ENCODE measurements around the gene SPSB1.

SPSB1 gene

DNA sequence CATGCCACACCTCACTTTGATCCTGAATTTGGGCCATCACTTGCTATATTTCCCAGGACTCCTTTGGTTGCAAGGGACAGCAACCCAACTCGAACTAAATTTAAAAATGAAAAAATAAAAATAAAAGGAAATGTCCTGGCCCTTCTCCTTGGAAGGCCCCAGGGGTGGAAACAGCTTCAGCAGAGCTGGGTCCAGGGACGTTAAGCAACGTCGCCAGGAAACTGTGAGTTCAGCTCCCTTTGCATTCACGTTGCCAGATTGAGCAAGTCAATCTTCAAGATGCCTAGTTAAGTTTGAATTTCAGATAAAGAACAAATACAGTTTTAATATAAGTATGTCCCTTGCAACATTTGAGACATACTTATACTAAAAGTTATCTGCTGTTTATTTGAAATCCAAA, 14.6 kb upstream of the SPSB1 start:
- H3K9me3 ChIP-seq (replicated peaks in 1 of 11), result peaks cover 0 to 8% (median 7%) of the 10 kb centered on the region in 11 experiments; a peak in 12 of 22 replicates
- TF ChIP-seq Cebpa-rat (IDR thresholded peaks at IDR 0.05), result no peak
- no peak overlapping the region for H3K9ac ChIP-seq
- H4K20me1 ChIP-seq, result no peaks in the 10 kb centered on the region
- H3K27me3 ChIP-seq, result no peaks in the 10 kb centered on the region; a peak in 2 of 22 replicates
- peak overlapping the region in 8 of 11 experiments; percentile 66 to 88 (median 80); a peak in 6 of 22 replicates for H3K4me2 ChIP-seq
- H3K4me1 ChIP-seq, result peaks cover 69 to 85% (median 72%) of the 10 kb centered on the region in 10 experiments
- no peak overlapping the region for H3K27ac ChIP-seq
- no peaks in the 10 kb centered on the region for H3K36me3 ChIP-seq
- no peak overlapping the region for H3K4me3 ChIP-seq

DNA sequence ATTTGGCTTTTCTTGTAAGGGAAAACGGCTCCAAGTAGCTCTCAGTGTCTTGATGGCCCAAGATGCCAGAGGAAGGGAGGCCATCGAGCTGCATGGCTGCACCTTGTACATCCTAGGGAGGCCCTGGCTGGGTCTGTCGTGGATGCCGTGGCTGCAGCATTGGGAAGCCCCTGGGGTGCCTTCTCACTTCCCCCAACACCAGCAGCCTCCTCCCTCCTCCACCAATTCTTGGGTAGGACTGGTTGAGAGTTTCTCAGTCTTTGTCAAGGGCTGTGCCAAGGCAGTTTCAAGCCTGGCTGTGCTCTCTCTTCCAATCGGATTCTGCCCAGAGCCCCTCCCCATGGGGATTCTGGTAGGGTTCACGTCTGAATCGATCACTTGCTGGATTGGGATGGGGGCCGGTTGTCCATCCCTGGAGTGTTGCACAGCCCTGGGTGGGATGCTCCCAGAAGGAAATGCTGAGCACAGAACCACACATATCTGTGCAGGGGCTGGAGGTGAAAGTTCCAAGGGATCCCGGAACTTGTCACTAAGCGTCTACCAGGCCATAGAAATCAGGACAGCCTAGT, 14.0 kb upstream of the SPSB1 start:
- peak overlapping the region in 6 of 11 experiments; percentile 25 to 66 (median 34); a peak in 6 of 22 replicates for H3K27ac ChIP-seq
- peaks cover 0 to 12% (median 8%) of the 10 kb centered on the region in 11 experiments; a peak in 12 of 22 replicates for H3K9me3 ChIP-seq (replicated peaks in 1 of 11)
- no peaks in the 10 kb centered on the region for H4K20me1 ChIP-seq
- H3K4me2 ChIP-seq, result peak overlapping the region; percentile 66 to 88 (median 80)
- no peak overlapping the region for H3K4me3 ChIP-seq
- H3K27me3 ChIP-seq, result no peaks in the 10 kb centered on the region; a peak in 2 of 22 replicates
- peak overlapping the region in 4 of 11 experiments; percentile 13 to 50 (median 20); a peak in 3 of 22 replicates for H3K9ac ChIP-seq
- H3K4me1 ChIP-seq, result peaks cover 72 to 88% (median 77%) of the 10 kb centered on the region in 10 experiments
- no peaks in the 10 kb centered on the region for H3K36me3 ChIP-seq
- no peak for TF ChIP-seq Cebpa-rat (IDR thresholded peaks at IDR 0.05)

GRCh38 chr1:9279172-9279840, 13.4 kb upstream of the SPSB1 start:
- Histone ChIP-seq H3K9ac (peak overlapping the region in 6 of 11 experiments; percentile 13 to 50 (median 29); a peak in 8 of 22 replicates), H3K4me3 (no peak overlapping the region)

DNA sequence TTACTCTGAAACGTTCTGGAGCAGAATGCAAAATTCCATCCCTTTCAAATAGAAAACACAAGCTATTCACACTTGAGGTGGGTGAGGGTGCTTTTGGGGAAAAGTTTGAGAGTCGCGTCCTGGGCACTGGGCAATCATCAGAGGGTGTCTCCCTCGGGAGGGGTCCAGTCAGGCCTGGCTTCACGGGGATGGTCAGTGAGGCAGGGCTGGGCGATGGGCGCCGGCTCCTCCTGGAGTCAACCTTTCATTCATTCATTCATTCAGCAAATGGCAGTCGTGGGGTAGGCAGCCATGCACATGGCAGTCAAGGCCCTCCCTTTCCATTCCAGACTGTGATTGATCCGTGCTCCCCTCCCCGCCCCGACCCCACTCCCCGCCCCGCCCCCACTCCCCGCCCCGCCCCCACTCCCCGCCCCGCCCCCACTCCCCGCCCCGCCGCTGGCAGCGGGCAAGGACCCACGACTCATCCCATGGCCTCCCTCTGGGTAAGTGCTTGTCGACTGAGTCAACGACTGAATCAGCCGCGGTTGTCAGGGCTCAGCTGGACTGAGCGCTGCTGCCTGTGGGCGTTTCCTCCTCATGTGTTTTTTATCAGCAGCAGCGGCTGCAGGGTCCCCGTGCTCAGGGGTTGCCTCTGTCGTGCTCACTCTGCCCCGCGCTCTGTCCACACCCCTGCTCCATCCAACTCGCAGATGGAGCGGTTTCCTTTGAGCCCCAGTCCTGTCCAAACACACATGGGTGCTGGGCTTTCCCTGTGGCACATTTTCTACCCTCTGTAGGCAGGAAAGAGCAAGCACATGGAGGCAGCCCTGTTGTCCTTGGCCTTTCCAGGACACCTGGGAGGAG, 12.5 kb upstream of the SPSB1 start:
- no peak for TF ChIP-seq Cebpa-rat (IDR thresholded peaks at IDR 0.05)
- peaks cover 72 to 84% (median 76%) of the 10 kb centered on the region in 10 experiments for H3K4me1 ChIP-seq
- H3K9me3 ChIP-seq (replicated peaks in 1 of 11), result peaks cover 10 to 26% (median 20%) of the 10 kb centered on the region in 11 experiments; a peak in 20 of 22 replicates
- no peaks in the 10 kb centered on the region for H3K36me3 ChIP-seq
- no peaks in the 10 kb centered on the region; a peak in 2 of 22 replicates for H3K27me3 ChIP-seq
- peak overlapping the region in 9 of 11 experiments; percentile 8 to 66 (median 38); a peak in 13 of 22 replicates for H3K27ac ChIP-seq
- peak overlapping the region; percentile 81 to 95 (median 87) for H3K4me2 ChIP-seq
- H3K9ac ChIP-seq, result peak overlapping the region in 6 of 11 experiments; percentile 3 to 35 (median 22); a peak in 5 of 22 replicates
- no peak overlapping the region for H3K4me3 ChIP-seq
- H4K20me1 ChIP-seq, result no peaks in the 10 kb centered on the region

More at GRCh38 chr1:9279172-9279840, 13.4 kb upstream of the SPSB1 start:
- Histone ChIP-seq H3K9me3 (replicated peaks in 1 of 11) (peaks cover under 1 to 17% (median 10%) of the 10 kb centered on the region in 11 experiments; a peak in 16 of 22 replicates), H3K27me3 (no peaks in the 10 kb centered on the region; a peak in 2 of 22 replicates), H4K20me1 (no peaks in the 10 kb centered on the region), H3K27ac (peak overlapping the region in 9 of 11 experiments; percentile 8 to 66 (median 26); a peak in 13 of 22 replicates), H3K4me1 (peaks cover 78 to 91% (median 82%) of the 10 kb centered on the region in 10 experiments), H3K36me3 (no peaks in the 10 kb centered on the region), H3K4me2 (peak overlapping the region; percentile 66 to 88 (median 80))
- TF ChIP-seq Cebpa-rat (IDR thresholded peaks at IDR 0.05), result no peak

- Histone ChIP-seq H4K20me1 (no peaks in the 10 kb centered on the region), H3K4me1 (peaks cover 62 to 80% (median 71%) of the 10 kb centered on the region in 10 experiments), H3K4me2 (peak overlapping the region; percentile 81 to 95 (median 87)), H3K36me3 (no peaks in the 10 kb centered on the region), H3K27ac (peak overlapping the region in 9 of 11 experiments; percentile 9 to 51 (median 41); a peak in 12 of 22 replicates), H3K9ac (peak overlapping the region in 8 of 11 experiments; percentile 0 to 52 (median 22); a peak in 10 of 22 replicates), H3K9me3 (replicated peaks in 1 of 11) (peaks cover 11 to 37% (median 28%) of the 10 kb centered on the region in 11 experiments; a peak in 20 of 22 replicates), H3K27me3 (no peaks in the 10 kb centered on the region; a peak in 2 of 22 replicates), H3K4me3 (no peak overlapping the region; a peak in 1 of 20 replicates)
- TF ChIP-seq Cebpa-rat (IDR thresholded peaks at IDR 0.05), result peak in 4 of 11 experiments; percentile 18 to 78 (median 53); a peak in 3 of 22 replicates
These were observed 11.4 kb upstream of the SPSB1 start for GRCh38 chr1:9281071-9281827.

DNA sequence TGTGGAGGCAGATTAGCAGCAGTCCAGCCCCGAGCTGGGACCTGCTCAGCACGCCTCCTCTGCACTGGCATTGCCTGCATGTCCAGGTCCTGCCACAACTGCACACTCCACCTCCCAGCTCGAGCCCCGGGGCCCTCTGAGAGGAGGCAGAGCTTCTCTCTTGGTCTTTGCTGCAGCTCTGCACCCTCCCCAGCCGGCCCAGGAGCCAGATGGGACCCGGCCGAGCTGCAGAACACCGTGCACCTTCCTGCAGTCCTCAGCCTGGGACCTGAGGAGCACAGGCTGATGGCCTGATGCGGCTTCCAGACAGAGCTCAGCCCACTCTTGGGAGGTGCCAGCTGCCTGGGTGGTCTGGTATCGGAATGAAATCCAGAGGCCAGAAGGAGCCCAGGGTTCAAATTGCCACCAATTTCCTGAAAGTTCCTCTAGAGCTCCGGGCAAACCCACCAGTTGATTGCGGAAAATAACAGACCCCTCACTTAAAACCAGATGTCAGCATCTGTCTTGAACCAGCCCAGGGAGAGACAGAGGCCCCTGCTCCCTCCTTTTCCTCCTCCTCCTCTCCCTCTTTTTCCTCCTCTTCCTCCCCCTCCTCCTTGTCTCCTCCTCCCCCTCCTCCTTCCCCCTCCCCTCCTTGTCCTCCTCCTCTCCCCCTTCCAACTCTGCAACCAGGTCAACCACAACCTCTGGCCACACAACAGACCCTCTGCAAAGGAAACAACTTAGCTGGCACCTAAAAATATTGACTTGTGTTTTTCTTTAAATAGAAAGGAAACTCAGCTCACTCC, 10.6 kb upstream of the SPSB1 start:
- peak overlapping the region; percentile 81 to 95 (median 87) for H3K4me2 ChIP-seq
- H3K9me3 ChIP-seq (replicated peaks in 1 of 11), result peaks cover 11 to 44% (median 36%) of the 10 kb centered on the region in 11 experiments; a peak in 20 of 22 replicates
- no peak overlapping the region for H3K4me3 ChIP-seq
- no peaks in the 10 kb centered on the region; a peak in 2 of 22 replicates for H3K27me3 ChIP-seq
- peak overlapping the region in 6 of 11 experiments; percentile 0 to 58 (median 30); a peak in 8 of 22 replicates for H3K9ac ChIP-seq
- H3K27ac ChIP-seq, result peak overlapping the region in 9 of 11 experiments; percentile 14 to 64 (median 42); a peak in 12 of 22 replicates
- H3K36me3 ChIP-seq, result no peaks in the 10 kb centered on the region
- H3K4me1 ChIP-seq, result peaks cover 55 to 76% (median 64%) of the 10 kb centered on the region in 10 experiments
- H4K20me1 ChIP-seq, result no peaks in the 10 kb centered on the region
- TF ChIP-seq Cebpa-rat (IDR thresholded peaks at IDR 0.05), result no peak

DNA sequence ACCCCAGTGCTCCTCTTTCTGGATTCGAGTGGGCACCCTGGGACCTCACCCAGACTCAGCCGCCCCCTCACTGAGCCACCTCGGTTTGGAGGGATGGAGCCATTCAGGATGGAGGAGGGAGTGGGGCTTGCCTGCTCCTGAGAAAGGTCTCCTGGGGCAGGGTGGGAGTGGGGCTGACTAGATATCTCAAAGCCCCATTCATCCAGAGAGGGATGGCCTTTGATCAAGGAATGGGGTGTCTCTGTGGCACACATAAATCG, 10.1 kb upstream of the SPSB1 start:
- Histone ChIP-seq H3K4me1 (peaks cover 55 to 76% (median 64%) of the 10 kb centered on the region in 10 experiments), H3K27me3 (no peaks in the 10 kb centered on the region; a peak in 2 of 22 replicates), H3K4me3 (no peak overlapping the region), H3K27ac (peak overlapping the region in 8 of 11 experiments; percentile 13 to 64 (median 46); a peak in 11 of 22 replicates), H3K4me2 (peak overlapping the region; percentile 33 to 89 (median 67); a peak in 20 of 22 replicates), H3K9me3 (replicated peaks in 1 of 11) (peaks cover 15 to 48% (median 40%) of the 10 kb centered on the region in 11 experiments; a peak in 21 of 22 replicates), H3K36me3 (no peaks in the 10 kb centered on the region), H3K9ac (peak overlapping the region in 4 of 11 experiments; percentile 10 to 58 (median 41); a peak in 7 of 22 replicates), H4K20me1 (no peaks in the 10 kb centered on the region)
- TF ChIP-seq Cebpa-rat (IDR thresholded peaks at IDR 0.05), result no peak
